HG03571 (cell line): ENCODE results near the gene CAPN15.
"Not testable (repeated sequence)": the region's sequence is repeated elsewhere in the genome, so short reads cannot be mapped to it uniquely, and the experiment has no call there.

Experiments
- ATAC-seq: cut with Tn5 transposase; IDR thresholded peaks from one replicate; pipeline ENCODE4 v1.9.1; 2021; ENCODE audit not compliant: unreplicated experiment

The CAPN15 gene

DNA sequence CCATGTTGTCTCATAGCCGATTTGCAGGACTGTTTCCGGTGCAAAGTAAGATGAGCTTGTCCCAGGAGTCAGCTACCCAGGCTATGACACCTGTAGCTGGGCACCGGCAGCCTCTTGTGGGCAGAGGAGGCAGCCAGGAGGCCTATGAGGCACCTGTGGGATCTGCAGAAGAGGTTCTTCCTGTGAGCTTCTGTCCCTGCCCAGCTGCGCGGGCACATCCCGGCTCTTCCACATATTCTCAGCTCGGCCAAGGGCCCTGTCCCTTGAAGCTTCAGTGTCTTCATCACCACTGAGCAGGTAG lies 21.3 kb upstream of the CAPN15 start:
- ATAC-seq: no peak

DNA sequence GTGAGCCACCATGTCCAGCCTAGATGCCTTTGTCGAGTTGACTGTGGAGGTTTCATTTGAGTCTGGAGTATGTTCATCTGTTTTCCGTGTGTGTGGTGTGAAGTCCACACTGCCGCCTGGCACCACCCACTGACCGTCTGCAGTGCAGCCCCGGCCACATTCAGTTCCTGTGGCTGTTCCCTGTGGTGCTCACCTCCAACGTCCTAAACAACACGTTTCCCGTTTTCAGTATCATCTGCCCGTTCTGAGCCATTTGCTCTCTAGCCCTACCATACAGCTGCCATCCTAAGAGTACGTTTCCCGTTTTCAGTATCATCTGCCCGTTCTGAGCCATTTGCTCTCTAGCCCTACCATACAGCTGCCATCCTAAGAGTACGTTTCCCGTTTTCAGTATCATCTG lies 20.0 kb upstream of the CAPN15 start:
- ATAC-seq: not testable (repeated sequence)

DNA sequence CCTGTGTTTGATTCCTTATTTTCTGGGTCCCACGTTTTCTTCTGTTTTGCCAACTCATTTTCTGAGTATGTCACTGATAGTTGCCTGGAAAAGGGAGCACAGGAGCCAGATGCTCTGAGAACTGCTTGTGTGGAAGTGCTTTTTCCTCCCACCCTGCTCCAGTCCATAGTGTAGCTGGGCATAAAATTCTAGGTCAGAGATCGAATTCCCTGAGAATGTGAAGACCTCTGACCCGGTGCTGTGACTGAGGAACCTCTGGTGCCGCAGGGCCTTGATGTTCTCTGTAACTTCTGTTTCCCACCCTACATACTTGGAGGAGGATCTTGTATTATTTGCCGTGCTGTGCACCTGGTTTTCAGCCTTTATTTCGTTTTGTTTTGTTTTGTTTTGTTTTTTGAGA lies 19.5 kb upstream of the CAPN15 start:
- ATAC-seq: no peak

DNA sequence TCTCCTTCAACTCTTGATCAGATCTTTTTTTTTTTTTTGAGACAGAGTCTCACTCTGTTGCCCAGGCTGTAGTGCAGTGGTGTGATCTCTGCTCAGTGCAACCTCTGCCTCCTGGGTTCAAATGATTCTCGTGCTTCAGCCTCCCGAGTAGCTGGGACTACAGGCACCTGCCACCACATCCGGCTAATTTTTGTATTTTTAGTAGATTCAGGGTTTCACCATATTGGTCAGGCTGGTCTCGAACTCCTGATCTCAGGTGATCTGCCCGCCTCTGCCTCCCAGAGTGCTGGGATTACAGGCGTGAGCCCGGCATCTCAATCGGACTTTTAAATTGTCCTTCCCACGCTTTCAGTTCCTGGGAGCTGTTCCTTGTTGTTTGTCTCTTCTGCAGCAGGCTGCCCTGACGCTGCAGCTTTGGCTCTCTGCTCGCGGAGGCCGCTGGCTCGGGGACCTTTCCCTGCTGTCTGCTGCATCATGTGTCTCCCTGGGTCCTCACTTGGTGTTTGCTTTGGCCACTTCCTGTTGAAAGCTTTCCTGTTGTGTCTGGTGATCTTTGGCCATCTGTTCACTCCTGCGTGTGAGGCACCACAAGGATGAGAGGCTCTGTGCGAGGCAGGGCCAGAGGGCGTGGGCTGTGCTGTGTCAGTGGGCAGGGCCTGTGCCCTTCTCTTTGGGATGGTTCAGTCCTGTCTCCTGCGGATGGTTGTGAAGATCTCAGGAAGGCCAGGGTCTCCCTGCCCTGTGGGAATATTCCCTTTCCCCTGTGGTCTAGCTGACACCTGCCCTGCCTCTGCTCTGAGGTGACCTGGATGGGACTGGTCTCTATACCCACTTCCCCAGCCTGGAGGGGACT lies 18.4 kb upstream of the CAPN15 start:
- no peak for ATAC-seq

DNA sequence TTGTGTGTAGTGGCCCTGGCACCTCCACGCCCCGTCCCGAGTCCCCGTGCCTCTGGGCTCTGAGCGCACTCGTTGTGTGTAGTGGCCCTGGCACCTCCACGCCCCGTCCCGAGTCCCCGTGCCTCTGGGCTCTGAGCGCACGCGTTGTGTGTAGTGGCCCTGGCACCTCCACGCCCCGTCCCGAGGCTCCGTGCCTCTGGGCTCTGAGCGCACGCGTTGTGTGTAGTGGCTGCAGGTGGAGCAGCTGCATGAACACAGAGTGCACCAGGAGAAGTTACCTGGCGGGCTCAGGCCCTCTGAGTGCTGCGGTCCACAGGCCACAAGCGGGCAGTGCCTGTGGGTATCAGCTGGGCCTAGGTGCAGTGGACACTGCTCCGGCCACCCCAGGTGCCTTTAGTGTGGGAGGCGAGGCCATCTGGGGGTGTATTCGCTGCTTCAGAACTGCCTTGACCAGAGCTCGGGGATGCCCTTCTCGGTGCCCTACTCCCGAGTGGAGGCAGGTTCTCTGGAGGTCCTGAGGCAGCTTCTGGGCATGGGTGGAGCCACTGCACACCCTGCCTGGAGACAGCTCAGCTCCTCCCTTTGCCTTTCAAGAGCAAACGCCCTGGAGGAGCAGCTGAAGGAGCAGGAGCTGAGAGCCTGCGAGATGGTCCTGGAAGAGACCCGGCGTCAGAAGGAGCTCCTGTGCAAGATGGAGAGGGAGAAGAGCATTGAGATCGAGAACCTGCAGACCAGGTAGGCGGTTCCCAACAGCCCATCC lies 17.3 kb upstream of the CAPN15 start:
- ATAC-seq: no peak

DNA sequence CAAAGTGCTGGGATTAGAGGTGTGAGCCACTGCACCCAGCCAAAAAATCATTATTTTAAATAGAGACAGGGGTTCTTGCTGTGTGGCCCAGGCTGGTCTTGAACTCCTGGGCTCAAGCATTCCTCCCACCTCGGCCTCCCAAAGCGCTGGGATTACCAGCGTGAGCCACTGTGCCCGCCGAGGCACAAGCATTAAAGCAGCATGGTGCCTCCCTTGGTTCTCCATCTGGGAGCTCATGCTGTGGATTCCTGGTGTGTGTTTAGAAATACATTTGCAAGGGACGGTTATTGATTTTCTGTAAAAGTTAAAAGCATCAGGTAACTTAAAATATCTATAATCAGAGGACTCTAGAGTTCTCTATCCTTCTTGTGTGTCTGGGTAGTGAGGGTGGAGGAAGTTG lies 14.7 kb upstream of the CAPN15 start:
- no peak for ATAC-seq

DNA sequence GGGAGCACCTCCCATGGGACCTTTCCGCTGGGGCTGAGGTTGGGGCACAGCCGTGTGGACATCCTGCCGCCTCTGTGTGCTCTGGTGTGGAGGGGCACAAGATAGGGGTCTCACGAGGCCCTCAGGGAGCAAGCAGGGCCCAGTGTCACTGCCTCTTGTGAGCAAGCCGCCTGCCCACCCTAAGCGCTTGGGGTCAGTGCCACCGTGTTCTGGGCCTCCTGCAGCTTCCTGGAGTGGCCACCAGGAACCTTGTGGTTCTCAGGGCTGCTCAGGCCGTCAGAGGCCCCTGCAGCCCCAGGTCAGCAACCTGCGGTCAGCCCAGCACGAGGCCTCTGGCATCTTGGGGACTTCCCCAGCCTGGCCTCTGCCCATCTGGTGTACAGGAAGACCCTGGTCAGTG lies 13.6 kb upstream of the CAPN15 start:
- ATAC-seq: no peak

DNA sequence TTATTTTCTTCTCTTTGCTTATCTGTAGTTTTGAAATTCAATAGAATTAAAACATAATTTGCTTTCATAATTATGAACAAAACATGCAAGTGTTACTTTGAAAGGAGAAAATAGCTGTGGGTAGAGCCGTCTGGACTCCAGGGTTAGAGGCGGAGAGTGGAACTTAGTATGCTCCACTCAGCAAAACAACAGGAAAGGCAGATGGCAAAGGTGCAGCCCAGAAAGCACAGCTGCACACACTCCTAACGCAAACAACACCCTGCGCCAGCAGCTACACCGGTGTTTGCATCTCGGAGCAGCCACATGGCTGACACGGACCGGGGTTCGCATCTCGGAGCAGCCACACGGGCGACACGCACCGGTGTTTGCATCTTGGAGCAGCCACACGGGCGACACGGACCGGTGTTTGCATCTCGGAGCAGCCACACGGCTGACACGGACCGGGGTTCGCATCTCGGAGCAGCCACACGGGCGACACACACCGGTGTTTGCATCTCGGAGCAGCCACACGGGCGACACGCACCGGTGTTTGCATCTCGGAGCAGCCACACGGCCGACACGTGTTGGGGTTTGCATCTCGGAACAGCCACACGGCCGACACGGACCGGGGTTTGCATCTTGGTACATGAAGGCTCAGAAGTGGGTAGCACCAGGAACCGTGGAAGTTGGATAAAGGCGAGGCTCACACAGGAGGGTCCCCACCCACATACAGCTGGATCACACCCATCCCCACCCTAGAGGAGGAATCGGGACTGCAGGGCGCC lies 12.2 kb upstream of the CAPN15 start:
- no peak for ATAC-seq

DNA sequence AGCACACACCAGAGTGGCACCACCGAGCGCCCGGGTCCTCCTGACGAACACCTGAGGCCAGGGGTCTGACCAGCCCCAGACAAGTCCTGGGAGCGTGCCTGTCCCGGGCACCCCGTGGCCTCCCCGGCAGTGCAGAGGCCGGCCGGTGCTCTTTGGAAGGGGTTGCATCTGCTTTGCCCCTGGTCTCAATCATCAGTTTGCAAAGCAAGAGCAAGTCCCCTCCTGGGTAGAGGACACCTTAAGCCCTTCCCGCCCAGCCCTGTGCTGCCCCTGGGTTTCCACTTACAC lies 11.6 kb upstream of the CAPN15 start:
- no peak for ATAC-seq

DNA sequence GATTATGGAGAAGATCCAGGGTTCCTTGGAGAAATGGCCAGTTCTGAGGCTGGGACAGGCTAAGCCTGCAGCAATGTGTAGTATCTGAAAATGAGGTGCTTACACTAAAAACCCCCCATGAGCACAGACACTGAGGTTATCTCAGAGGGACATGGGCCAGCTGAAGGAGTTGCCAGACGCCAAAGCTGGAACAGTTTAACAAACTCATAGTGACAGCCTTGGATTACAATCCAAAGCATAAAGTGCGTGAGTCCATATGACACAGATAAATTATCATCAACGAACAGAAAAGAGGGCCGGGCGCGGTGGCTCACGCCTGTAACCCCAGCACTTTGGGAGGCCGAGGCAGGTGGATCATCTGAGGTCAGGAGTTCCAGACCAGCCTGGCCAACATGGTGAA lies 11.2 kb upstream of the CAPN15 start:
- ATAC-seq: no peak

DNA sequence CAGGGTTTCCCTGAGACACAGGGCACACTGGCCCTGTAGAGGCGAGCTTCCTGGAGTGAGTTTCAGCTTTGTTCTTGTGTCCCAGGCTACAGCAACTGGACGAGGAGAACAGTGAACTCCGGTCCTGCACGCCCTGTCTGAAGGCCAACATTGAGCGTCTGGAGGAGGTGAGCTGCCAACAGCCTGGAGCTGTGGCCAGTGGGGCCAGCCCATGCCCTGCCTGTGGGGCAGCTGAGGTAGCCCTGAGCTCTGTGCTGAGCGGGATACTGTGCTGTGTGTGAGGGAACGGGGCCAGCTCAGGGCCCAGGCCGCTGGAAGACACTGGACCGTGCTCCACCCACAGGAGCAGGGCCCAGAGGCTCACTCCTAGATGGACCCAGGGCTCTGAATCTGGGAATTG lies 8.7 kb upstream of the CAPN15 start:
- no peak for ATAC-seq

DNA sequence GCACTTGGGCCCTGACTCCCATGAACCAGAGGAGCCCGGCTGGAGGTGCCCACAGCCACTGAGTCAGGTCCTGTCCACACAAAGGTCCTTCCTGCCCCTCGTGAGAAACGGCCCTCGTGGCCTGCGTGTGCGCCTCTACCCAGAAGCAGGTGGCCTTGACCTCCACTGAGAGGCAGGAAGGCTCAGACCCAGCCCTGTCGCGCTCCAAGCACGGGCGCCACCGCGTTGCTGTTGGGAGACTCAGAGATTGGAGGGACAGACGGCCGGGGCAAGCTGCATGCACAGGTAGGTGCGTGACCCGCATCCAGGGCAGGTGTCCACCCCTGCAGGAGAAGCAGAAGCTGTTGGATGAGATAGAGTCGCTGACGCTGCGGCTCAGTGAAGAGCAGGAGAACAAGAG lies 8.1 kb upstream of the CAPN15 start:
- ATAC-seq: no peak

DNA sequence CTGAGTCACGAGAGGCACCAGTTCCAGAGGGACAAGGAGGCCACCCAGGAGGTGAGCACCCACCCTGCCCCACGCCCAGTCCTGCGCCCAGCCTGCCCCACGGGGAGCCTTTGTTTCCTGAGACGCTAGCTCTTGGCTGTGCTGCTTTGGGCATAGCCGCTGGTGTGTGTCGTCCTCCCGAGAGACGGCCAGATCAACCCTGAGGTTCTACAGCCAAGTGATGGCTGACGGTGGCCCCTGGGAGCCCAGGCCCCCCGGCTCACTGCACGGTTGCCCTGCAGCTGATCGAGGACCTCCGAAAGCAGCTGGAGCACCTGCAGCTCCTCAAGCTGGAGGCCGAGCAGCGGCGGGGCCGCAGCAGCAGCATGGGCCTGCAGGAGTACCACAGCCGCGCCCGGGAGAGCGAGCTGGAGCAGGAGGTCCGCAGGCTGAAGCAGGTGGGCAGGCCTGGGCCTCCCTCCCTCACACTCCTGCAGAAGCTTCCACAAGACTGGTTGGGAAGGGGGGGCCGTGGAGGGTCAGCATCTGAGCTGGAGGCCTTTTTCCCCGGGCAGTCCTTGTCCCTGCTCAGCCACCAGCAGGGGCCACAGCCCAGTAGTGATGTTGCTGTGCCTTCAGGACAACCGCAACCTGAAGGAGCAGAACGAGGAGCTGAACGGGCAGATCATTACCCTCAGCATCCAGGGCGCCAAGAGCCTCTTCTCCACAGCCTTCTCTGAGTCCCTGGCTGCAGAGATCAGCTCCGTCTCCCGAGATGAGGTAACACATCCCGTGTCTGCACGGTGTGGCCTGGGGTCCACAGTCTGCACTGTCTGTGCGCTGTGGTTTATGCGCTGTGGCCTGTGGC lies 7.4 kb upstream of the CAPN15 start:
- no peak for ATAC-seq

DNA sequence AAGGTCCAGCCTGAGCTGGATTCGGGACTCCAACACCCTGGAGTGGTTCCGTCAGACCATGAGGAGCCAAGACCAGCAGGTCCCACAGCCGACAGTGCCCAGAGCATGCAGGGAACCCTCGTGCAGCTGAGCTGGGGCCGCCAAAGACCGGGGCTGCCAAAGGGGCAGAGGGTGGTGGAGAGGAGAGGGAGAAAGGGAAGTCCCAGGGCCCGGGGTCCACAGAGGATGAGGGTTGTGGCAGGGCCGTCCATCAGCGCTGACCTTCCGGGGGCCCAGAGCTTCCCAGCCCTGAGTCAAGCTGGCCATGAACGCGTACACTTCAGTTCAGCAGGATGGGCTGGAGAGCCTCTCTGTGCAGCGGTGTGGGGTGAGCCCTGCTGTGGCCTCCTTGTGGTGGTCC lies 6.7 kb upstream of the CAPN15 start:
- ATAC-seq: no peak

DNA sequence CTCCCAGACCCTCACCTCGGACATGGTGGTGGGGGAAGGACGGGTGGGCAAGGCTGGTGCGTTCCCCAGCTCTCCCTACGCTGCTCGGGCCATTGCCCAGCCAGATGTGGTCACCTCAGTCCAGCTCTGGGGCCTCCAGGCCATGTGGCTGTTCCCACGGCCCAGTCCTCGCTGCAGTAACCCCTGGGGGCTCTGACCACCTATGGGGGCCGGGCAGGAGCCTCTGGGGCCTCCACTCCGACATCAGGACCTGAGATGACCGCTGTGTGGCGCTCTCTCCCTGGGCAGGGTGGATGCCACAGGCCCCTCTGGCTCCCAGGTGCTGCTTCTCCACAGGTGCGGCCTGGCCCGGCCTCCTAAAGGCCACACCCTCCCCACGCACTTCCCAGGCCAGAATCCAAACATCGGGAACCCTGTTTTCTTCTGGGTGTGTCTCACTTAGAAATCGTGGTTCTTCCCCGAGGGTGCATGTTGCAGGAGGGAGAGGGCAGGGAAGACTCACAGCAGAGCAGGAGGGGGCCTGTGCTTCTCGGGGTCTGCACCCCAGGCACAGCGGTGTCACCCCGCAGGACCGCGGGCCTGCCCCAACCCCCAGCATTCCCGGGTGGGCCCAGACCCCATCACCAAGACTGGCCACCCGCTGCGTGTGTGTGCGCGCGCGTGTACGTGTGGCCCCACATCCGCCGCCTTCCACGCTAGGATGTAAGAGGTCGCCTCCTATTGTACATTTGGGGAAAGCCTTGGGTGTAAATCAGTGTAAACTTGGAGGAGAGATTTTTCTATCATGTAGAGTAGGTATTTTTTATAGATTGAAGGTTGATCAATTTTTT lies 5.9 kb upstream of the CAPN15 start:
- ATAC-seq: no peak

DNA sequence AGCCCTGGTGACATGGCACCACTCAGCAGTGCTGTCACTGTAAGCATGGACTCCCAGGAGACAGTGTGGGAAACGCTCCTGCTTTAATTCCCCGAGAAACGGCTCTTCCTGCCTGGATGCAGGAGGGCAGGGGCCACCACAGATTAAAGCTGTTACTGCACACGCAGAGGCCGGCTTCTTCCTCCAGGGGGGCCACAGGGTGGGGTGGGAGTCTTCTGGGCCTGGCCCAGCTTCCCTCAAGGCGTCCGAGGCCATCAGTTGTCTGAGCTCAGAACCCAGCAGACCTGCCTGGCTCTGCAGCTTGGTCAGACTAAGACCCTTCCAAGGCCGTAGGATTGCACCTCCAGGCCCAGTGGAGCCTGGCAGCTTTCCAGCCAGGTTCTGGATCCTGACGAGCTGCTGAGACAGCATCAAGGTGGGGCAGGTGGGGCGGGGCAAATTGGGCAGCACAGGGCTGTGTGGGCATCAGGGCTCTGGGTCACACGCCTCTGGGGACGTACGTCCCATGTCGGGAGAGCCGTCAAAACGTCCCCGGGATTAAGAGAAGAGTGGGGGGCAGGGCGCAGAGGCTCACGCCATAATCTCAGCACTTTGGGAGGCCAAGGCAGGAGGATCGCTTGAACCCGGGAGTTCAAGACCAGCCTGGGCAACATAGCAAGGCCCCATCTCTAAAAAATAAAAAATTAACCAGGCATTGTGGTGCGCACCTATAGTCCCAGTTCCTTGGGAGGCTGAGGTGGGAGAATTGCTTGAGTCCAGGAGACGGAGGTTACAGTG lies 5.0 kb upstream of the CAPN15 start:
- ATAC-seq: no peak

DNA sequence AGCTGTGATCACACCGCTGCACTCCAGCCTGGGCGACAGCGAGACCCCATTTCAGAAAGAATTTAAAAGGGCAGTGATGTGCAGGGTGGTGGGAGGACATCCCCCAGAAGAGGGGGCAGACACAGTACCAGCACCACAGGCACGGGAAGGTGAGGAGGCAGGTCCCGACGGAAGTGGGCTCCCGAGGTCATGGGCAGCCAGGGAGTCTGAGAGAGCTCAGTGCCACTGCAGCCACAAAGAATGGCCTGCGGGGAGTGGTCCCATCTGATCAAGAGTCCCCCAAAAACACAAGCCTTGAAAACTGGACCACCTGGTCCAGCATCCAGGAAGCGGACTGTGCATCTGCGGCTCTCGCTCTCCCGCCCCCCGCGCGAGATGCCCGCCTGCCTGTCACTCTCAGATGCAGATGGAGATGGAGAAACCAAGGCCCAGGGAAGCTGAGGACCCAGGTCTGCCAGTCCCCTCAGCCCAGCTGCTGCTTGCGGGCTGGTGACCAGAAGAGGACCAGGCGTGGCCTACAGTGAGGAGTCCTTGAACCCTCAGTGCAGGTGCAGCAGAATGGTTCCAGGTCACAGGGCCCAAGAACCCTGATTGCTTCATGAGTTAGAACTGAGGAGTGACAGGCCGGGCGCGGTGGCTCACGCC lies 4.3 kb upstream of the CAPN15 start:
- no peak for ATAC-seq

DNA sequence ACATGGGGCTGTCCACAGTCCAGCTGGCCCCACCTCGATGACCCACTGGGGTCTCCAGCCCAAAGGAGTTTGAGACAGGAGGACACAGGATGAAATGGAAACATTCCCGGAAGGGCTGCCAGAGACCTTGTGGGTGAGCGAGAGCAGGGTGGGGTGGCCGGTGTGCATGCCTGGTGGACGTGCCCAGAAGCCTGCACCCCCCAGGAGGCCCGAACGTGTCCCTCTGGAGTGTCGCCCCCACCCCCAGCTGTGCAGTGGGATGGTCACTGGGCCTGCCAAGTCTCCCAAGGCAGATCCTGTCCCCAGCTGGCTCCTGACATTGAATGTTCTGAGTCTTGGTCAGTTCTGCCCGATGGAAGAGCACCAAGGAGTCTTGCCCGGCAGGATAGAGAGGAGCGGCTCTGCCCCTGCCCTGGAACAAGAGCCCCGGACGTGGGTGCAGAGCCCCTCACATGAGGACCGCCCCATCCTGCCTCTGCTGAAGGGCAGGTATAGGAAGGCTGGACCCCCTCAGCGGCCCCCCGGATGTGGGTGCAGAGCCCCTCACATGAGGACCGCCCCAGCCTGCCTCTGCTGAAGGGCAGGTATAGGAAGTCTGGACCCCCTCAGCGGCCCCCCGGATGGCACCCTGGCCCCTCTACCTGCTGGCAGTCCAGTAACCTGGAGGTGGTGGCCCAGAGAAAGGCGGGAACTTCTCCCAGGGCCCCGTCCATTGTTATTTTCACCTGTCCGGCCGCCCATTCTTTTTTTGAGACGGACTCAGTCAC lies 3.1 kb upstream of the CAPN15 start:
- ATAC-seq: no peak
